ENCODE results near the gene SMCP.

The SMCP gene

GRCh38 chr1:152886758-152887409 lies 8.8 kb downstream of the SMCP start:
- DNase-seq (ENCODE audit: low spot score) = no peak

GRCh38 chr1:152888126-152888525 lies 10.0 kb downstream of the SMCP start:
- no peak for DNase-seq (ENCODE audit: low spot score)

GRCh38 chr1:152899027-152899426 lies 20.9 kb downstream of the SMCP start:
- DNase-seq (ENCODE audit: low spot score) = no peak

DNA sequence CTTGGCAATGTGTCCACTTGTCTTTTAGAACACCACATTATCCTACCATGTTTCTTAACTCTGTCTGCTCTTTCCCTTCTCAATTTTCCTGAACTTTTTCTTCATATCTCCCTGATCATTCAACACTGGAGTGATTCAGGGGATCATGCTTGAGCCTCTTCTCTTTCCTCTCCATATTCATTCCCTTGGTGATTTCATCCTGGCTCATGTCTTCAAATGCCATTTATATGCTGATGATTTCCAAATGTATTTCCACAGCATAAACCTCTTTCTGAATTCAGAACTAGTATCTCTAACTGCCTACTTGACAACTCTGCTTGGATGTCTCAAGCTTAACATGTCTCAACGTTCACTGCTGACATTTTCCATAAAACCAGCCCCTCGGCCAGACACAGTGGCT lies 21.8 kb downstream of the SMCP start:
- no peak for DNase-seq (ENCODE audit: low spot score)

- DNase-seq (ENCODE audit: low spot score) = no peak
Measured at GRCh38 chr1:152901631-152902030, 23.5 kb downstream of the SMCP start.

DNA sequence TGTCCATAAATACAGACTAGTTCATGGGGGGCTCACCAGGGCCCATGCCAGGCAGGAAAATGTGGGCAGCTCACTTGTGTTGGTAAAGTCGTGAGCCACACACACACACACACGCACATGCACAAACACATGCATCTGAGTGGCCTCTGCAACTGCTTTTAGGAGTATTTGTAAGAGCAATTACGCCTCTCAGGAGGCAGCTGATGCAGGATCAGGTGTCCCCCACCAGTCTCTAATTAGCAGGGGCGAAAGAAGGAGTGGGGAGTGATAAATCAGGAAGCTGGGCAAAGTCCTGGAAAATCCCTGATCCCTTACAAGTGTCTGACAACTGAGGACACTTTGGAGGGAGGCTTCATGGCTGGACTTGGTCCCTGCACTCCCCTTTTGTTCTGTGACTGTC lies 24.5 kb downstream of the SMCP start:
- no peak for DNase-seq (ENCODE audit: low spot score)

- no peak for DNase-seq (ENCODE audit: low spot score)
Measured at GRCh38 chr1:152904688-152905440, 26.7 kb downstream of the SMCP start.

DNA sequence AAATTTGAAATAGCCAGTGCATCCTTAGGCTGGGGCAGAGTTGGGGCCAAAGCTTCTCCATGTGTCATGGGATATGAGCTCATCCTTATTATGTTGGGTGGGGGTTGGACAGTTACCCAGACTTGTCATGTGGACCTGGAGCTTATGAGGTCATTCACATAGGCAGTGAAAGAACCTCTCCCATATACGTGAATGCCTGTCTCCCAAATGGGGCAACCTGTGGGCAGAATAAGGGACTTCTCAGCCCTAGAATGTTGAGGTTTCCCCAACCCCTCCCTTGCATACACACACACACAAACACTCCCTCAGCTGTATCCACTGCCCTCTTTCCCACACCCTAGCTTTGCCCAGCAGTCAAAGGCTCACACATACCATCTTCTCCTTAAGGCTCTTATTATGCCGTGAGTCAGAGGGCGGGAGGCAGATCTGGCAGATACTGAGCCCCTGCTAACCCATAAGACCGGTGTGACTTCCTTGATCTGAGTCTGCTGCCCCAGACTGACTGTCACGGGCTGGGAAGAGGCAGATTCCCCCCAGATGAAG lies 28.0 kb downstream of the SMCP start:
- no peak for DNase-seq (ENCODE audit: low spot score)

DNA sequence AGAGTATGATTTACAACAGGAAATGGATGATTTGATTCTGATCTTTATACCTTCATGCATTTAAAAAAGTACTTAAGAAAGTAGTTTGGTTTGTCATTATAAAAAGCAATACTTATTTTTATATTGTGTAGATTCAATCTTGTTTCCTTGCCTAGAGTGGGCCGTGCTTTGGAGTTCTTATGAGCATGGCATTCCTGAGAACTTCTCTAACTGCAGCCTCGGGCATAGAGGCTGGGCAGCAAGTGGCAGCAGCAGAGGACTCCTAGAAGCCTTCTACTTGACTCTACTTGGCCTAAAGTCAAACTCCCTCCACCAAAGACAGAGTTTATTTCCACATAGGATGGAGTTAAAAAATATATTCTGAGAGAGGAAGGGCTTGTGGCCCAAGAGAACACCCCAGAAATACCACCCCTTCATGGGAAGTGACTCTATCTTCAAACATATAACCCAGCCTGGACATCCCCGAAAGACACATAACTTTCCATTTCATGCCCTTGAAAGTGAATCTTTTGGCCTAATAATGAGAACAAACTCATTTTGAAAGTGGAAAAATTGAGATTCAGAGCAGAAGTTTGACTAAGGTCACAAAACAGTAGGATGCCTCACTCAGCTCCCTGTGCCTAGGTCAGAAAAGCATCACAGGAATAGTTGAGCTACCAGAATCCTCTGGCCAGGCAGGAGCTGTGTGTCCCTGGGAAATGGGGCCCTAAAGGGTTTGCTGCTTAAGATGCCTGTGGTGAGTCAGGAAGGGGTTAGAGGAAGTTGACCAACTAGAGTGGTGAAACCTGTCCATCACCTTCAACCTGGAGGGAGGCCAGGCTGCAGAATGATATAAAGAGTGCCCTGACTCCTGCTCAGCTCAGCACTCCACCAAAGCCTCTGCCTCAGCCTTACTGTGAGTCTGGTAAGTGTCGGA lies 29.8 kb downstream of the SMCP start, which contains the start of gene IVL:
Gene IVL (plus strand): TSS at position 861 of the 916 bp plus-strand sequence. CDS start 1,252 bp downstream, outside the sequence.
- no peak for DNase-seq (ENCODE audit: low spot score)

DNA sequence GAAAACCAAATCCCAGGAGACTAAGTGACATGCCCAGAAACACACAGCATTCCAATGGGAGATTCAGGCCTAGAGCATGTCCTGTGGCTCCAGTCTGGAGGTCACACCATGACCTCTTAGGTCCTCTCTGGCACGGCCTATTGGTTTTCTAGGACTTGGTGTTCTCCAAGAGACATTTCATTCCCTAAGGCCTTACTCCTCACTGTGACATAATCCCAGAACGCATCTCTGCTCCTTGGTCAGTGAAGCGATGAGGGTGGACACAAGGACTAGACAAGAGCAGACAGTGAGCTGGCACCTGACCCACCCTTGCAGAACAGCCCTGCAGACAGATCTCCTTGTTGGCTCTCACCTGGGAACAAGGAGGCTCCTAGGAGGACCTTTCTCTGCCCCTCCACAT lies 31.1 kb downstream of the SMCP start:
- DNase-seq (ENCODE audit: low spot score) = no peak

GRCh38 chr1:152912471-152912870 lies 34.3 kb downstream of the SMCP start:
- DNase-seq (ENCODE audit: low spot score) = no peak

GRCh38 chr1:152912900-152913299 lies 34.8 kb downstream of the SMCP start:
- DNase-seq (ENCODE audit: low spot score) = no peak

DNA sequence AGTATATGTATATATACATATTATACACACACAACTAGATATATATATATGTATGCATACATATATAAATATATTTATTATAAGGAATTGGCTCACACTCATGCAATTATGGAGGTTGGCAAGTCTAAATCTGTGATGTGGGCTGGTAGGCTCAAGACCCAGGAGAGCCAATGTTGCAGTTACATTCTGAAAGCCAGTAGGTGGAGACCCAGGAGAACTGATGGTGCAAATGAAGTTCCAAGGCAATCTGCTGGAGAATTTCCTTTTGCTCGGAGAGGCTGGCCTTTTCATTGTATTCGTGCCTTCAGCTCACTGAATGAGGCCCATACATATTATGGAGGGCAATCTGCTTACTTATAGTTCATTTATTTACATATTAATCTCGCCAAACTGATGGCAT lies 39.7 kb downstream of the SMCP start:
- DNase-seq (ENCODE audit: low spot score) = peak; percentile 24

DNA sequence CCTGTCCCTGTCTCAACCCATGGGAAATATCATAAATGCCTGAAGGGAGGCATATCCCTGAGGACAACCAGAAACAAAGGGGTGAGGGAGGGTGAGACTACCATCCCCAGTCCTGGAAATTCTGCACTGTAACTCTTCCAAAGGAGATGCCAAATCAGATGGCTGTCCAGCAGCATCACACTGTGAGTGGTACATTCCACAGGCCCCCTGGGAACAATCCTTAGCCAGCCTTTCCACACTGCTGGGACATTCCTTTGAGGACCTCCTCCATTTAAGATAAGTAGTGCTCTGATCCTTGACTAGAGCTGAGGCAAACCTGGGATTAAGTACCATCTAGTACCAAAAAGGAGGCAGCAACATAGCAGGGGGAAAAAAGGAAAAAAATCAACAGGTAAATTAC lies 40.9 kb downstream of the SMCP start:
- DNase-seq (ENCODE audit: low spot score) = no peak

DNA sequence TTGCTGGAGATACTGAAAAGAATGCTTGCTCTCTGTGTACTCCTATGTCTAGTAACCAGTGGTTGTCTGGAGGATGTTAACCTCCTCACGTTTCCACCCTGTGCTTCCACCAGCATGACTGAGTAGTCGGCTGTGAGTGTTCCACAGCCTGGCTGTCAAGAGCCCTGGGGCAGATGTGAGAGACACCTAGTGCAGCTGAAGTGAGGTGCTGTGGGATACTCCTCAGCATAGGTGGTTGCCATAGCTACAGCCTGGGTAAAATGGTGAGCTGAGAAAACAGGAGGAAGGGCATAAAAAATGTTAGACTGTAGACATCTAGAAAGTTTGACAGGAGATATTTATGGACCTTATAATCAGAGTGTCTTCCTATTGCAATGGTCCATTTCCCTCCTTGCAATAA lies 46.1 kb downstream of the SMCP start:
- no peak for DNase-seq (ENCODE audit: low spot score)

DNA sequence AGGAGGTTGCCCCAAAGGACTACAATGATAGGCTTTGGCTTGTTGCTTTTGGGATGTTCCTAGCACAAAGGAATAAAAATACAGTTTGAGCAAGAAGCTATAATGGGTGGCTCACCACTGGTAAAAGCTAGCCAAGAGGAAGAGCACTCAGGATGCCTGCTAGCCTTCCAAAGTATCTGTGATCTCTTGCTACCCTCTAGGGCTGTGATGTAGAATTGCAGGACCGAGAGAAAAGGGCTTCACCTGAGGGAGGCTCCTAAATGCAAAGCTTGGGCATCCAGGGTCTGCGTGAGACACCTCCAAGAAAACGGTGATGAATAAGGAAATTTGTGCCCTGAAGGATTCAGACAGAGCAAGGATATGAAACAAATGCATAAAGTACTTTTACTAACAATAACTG lies 48.0 kb downstream of the SMCP start:
- DNase-seq (ENCODE audit: low spot score) = no peak

DNA sequence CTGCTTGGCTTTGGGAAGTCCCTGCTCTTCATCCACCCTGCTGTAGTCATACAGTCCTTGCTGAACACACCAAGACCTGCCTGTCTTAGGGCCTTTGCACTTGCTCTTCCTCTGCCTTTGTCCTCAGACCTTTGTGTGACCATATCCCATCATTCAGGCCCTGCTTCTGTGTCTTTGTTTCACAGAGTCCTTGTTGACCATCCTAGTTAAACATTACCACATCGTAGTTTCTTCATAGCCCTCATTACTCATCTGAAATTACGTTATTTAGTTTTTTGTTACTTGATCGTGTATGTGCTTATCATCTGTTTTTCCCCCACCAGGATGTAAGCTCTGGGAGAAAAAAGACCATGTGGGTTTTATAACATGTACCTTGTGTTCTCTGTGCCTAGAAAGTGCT lies 50.5 kb downstream of the SMCP start:
- no peak for DNase-seq (ENCODE audit: low spot score)

DNA sequence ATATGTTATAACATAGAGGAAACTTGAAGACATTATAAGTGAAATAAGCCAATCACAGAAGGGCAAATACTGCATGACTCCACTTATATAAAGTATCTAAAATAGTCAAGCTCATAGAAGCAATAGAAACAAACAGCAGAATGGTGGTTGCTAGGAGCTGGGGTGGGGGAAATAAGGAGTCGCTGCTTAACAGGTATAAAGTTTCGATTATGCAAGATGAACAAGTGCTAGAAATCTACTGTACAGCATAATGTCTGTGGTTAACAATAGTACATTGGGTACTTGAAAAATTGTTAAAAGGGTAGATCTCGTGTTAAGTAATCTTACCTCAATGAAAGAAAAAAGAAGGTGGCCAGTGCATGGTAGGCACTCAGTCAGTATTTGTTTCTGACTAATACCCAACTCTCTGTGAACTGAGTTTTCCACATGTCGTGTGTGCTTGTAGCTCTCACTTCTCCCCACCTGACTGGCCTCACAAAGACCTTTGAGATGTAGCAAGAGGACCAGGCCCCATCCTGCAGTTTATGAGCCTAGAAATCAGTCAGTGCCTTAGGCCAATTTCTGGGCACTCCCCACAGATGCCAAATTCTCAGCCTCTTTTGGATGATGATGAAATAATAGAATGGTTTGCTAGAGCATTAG lies 54.2 kb downstream of the SMCP start:
- DNase-seq (ENCODE audit: low spot score) = no peak

DNA sequence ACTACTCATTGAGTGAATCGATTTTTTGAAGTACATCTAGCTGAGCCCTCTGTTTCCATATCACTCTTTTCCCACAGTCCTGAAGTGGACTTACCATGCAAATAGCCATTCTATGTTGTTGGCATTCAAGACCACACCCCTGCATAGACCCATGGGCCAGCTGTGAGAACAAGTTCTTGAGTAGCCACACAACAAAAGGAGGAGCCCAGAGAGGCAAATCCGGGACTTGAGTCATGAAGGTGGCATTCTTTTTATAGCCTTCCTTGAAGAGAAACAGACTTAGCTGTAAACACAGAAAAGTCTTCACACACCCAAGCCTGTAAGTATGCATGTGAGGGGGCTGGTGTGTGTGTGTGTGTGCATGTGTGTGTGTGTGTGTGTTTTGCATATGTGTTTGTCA lies 55.1 kb downstream of the SMCP start:
- DNase-seq (ENCODE audit: low spot score) = no peak
